Activated CD4-positive, alpha-beta T cell treated with anti-CD3 and anti-CD28 coated beads for 4 hours (primary cell): ENCODE measurements around the gene PAX8.

Experiments
- DNase-seq, 2 donors: peaks; one replicate each; pipeline ENCODE4 v3.0.0-alpha.2; 2020

The PAX8 gene

DNA sequence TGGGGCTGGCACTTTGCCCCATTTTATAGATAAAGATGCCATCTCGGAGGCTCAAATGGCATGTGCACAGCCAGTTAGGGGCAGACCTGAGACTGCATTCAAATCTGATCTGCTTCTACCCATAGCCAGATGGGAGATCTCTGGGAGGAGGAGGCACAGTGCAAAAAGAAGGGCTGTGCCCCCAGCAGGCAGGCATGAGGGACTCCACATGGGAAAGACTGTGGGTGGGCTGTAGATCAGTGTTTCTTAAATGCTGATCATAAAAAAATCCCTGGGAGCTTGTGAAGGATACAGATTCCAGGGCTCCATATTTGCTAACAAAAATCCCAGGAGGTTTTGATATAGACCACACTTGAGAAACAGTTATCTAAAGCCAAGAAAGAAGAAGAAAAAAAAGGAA is 15.2 kb downstream of the PAX8 start:
- DNase-seq: no peak

DNA sequence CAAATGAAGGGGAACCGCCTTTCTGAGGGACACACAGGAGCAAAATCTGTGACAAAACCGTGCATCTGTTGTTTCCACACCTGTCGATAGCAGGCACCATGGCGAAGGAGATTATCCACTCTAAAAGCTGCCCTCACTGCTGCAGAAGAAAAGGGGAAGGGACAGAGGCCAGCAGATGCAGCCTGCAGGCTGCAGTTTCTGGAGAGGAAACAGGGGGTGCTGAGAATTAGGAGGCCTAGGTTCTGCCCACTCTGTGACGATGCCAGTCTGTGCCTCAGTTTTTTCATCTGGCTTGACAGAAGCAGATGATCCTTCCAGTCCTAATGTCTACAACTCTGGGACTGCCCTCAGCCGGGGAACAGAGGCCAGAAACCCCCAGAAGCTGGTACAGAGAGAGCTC is 17.7 kb downstream of the PAX8 start:
- no peak for DNase-seq

DNA sequence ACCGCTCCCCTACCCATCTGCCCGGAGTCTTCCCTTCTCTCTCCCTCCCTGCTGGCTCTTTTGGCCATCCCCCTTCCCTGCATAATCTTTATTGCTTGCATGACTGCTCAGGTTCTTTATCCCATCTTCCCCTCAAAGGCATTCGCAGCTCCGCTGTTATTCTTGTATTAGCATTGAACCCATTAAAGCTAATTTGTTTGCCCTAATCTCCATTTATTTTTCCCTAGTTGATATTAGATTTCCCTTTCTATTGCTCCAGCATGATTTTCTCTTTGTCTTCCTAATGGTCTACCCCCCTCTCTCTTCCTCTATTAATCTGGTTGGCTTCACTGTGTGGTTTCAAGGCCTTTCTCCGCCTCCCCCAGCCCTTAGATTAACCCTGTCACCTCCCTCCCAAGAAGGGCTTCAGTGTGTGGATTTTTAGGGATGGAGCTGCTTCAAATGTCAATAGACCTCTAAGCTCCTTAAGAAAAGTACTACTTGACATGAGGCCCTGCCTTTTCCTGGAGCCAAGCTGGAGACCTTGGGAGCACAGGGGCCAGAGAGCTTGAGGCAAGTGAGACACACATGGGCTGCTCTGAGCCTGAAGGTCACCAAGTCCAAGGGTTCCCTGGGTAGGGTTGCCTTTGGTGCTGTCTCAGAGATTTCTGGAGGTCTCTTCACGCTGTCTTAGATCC is 20.1 kb downstream of the PAX8 start:
- no peak for DNase-seq

DNA sequence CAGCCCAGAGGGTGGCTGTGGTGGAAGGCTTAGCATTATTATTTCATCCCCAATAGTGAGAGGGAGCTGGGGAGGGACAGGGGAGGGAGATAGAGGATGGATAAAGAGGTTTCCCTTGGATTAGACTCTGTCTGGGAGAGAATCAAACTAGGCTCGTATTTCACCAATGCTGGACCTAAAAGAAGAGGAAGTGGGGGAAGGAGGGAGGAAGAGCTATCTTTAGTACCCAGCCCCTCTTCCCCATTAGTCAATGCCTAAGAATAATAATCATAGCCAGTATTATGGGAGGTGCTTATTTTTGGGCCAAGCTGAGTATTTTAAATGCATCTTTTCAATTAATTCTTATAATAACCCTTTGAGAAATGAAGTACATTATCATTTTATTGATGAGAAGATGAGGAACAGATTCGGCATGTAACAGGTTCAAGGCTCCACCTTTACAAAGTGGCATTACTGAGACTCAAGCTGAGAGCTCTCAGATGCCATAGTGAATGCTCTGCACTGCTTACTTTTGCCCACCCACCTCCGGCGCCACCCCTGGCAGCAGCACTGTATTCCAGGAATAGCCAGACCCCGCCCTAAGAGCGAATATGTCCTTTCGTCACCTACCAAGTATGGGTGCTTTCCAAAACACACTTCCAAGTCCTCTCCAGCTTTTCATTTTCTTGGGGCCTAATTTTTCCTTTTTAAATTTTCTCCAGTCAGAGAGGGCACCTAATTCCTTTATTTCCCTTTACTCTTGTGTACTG is 21.0 kb downstream of the PAX8 start:
- no peak for DNase-seq

DNA sequence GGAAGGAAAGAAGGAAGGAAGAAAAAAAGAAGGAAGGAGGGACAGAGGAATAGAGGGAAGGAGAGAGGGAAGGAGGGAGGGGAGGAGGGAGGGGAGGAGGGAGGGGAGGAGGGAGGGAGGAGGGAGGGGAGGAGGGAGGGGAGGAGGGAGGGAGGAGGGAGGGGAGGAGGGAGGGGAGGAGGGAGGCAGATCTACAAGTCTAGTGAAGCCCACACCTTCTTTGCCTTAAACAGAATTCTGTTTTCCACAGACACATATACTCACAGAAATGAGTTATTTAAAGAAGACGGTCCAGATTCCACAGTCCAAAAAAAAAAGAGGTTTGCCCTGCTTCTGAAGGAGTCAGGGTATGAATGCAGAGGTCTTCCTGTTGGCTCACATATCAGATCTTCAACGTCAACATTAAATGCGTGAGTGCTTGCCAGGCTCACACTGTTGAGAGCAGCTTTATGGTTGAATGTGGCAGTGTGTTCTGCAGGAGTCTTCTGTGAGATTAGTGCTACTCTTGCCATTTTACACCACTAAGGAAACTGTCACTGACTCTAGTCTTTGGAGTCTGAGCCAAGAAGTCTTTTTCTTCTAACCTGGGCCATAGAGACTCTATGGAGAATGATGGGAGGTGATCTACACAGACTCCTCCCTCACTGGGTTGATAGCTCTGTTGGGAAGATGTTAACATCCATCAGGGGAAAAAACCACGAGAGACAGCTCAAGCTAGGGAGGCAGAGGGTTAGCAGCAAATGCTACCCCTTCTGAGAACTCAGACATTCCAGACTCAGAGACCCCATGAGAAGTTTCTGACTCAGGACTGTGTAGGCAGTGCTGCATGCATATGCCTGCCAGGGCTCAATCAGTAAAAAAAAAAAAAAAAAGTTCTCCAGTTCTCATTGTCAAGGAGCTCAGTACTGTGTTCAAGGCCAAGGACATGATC is 23.3 kb downstream of the PAX8 start:
- DNase-seq: no peak

DNA sequence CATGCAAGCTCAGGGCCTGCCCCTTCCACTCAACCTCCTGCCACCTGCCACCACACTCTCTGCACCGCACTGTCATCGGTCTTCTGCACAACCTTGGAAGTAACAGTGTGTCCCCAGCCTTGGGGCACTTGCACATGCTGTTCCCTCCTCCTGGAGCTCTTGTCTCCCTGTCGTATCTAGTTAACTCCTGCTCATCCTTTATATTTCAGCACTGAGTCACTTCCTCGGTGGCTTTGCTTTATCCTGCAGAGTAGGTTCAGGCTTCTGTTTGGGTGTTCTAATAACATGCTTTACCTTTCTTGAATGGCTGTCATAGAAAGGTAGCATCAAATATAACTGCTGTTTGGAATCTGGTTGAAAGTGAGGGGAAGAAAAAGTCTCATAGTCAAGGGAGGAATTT is 25.3 kb downstream of the PAX8 start:
- DNase-seq: no peak

DNA sequence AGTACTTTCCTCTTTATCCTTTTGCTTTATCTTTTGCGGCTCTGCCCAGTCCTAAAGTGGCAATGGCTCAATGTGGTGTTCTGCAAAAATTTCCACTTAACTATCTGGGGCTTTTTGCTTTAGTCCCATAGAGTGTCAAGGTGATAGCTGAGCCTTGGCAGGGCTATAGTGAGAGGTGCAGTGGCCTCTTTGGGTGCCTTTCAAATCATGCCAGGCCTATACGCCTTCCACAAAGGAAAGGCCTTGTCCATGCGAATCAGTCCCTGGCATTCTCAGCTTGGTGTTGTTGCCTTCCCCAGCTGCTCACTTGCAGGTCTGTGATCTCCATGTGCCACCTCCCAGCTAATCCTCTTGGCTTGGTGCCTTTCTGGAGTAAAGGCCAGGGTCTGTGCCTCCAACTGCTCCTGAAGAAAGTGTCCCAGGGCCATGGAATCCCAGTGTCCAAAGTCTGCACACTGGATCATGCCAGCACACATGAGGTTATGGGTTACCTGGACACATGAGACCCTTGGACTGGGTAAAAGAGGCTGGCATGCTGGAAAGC is 26.6 kb downstream of the PAX8 start:
- no peak for DNase-seq

DNA sequence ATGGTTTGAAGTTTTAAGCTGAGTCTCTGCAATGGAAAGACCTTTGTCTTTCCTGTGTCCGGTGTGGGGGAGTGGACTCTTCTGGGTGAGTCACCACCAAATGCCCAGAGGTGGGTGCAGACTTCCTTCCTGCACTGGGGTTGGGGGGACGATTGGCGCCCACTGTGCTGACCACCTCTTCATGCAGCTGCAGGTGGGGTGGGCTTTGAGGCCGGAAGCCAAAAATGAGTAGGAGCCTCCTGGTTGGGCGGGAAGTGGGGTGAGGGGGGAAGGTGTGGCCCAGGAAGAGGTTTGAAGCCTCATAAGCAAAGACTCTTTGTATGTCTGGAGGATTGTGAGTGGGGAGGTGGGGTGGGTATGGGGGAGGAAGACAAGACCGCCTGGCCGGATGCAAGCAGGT is 27.6 kb downstream of the PAX8 start:
- peak in 1 of 2 donors; percentile 11 for DNase-seq

DNA sequence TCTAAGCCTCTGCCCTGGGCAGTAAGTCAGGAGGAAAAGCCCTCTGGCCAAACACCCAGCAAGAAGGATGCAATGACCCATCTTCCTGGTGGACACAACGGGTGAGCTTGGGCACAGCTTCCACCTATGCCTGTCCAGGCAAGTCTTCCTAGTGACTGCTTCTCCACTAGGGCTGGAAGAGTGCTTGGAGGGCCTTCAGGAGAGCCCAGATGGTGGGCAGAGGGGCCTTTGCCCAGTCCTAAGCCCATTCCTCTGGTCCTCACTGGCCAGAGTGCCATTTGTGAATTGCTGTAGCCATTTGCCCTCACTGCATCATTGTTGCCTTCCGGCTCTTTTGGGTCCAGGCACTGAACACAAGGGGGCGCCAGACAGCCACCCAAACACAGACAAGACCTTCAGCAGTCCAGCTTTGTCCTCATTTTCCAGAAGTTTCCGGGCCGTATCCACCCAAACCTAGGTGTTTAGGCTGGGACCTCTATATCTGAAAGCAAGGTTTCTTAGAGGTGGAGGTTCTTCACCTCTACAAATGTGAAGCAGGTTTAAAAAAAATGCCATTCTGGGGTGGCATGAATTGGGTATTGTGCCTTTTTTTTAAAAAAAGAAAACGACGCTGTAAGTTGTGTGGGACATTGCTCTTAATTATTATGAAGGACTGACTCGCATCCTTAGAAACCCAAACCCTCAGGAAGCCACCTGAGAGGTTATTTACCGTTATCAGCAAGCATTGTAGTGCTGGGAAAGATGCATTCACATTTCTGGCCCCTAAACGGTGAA is 29.5 kb downstream of the PAX8 start:
- peak; percentile 67 to 75 for DNase-seq

DNA sequence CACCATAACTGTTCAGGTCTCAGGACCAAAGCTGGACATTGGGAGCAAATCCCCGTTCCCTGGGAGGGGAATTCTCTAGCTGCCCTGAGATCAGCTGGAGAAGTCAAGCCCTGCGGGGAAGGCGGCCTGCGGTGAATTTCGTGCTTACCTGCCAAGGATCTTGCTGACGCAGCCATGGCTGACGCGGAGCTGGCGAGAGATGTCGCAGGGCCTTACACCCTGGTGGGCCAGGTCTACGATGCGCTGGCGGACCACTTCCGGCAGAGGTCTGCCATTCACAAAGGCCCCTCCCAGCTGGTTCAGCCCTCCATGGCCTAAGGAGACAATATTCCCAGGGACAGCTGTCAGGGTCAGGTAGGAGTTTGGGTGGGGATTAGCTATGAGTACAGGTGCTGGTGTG is 32.1 kb downstream of the PAX8 start:
- DNase-seq: no peak

DNA sequence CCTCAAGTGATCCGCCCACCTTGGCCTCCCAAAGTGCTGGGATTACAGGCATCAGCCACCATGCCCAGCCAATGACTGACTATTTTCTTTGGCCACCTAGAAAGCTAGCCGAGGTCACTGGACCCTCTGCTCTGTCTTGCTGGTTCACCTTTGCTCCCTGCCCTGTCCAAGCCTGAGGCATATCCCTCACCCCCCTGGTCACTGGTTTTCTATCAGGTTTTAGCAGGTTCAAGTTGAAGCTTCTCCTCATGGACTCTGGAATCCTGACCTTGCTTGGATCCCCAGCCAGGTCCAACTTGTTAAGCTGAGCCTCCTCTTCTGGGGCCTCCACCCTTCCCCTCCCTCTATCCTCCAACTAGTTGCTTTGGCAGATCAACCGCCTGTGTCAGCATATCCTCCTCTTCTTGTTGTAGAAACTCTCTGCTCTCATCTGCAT is 33.4 kb downstream of the PAX8 start:
- DNase-seq: no peak

DNA sequence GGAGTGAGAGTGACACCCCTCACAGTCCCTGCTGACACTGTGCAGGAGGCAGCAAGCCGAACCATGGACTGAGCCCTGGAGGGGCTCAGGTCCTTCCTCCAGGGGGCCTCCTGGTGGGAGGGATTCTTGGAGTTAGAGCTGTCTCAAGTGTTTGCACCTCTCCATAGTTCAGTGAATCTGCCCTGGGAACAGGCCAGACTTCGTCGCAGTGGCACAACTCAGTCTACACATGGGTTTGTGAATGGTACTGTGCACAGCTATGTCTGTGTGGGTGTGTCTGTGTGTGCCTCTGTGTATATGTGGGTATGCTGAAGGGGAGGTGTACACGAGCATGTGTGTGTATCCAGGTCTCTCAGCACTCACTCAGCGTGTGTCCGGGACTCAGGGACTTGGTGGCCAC is 36.4 kb downstream of the PAX8 start:
- DNase-seq: no peak

DNA sequence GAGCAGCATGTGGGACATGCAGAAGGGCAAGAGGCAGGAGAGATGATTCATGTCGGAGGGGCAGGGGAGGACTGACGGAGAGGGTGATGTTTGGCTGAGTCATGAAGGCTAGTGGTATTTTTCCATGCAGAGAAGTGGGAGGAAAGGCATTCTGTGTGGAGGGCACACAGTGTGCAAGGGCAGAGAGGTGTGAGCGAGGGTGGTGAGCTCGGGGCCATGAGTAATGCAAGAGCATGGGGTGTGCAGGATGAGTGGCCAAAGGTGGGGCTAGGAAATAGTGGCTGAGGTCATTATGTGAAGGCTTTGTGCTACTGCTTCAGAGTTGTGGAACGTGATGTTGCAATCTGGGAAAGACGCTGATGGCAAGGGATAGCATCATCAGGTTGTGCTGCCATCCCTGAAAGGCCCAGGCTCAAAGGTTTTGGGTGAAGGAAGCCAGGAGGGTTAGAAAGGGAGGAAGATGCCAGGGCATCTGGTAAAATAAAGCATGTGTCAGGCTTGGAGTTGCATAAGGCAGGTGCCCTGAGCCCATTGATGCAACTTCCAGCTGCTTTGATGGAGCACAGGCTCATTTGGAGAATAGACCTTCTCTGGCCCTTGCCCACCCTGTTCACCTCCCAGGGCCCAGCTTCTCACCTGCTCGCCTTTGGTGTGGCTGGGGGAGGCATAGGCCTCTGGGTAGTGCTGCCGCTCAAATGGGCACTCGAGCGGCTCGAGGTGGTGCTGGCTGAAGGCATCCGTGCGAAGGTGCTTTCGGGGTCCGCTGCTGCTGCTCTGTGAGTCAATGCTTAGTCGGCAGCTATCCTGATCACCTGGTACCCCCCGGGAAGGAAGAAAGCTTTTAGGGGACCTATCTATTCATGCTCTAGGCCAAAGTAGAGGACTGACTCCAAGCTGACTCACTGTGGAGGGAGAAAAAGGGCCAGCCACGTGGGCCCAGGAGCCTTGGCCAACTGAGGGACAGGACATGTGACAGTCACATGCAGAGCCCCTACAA is 37.5 kb downstream of the PAX8 start:
- peak; percentile 40 to 42 for DNase-seq

DNA sequence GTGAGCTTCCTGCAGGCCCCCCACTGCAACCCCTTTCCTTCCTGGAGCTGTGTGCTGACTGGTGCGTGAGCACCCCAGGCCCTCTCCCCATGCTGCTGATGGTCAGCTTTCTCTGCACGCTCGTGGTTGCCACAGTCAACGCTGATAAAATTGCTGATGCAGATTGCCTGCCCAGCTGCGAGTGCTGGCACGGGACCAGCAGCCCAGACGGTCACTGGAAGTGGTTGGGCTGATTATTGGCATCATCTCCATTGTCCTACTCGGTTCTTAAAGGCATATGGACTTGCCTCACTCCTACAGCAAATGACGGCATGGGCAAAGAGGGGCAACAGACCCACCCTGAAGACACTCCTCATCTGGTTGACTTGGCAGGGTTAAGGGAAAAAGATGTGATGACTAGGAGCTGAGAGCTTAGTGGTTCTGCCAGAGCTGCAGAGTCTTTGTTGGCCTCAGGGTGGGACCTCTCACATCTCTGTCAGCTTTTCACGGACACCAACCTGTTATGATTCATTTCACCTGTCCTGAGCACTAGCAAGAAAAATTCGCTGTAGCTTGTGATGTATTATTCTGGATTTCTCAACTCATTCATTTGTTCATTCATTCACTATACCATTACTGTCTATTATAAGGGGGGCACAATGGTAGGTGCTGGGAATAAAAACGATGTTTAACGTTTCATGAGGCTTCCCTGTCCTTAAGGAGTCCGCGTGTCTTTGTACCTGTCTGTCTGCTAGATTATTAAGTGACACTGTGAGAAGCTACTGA is 38.4 kb downstream of the PAX8 start:
- DNase-seq: no peak

DNA sequence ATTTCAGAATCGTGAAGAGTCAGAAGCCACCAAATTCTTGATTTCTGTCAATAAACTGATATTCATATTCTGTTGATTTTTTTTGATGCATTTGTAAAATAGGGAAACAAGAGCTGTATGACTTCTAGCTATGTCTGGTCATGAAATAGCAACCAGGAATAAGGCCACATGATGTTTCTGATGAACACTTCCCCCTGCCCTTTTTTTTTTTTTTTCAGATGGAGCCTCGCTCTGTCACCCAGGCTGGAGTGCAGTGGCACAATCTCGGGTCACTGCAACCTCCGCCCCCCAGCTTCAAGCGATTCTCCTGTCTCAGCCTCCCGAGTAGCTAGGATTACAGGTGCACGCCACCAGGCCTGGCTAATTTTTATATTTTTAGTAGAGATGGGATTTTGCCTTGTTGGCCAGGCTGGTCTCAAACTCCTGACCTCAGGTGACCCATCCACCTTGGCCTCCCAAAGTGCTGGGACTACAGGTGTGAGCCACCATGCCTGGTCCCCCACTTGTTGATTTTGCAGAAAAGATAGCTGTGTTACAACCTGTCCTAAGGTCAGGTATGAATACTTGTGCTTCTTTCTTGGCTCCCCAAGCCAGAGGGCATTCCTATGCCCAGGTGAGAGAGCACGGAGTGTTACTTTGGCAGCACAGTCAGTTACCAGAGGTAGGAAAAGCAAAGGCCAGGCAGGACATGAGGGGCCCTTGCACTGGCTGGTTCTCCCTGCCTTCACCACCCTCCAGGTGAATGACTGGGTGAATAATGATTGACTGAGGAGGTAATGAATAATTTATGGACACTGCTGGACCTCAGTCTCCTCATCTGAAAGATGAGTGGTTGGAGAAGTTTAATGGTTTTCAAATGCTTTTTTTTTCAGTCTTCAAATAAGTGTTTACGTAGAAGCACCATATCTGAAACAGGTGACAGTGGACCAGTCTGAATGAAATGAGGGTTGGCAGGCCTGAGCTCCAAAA is 39.6 kb downstream of the PAX8 start:
- DNase-seq: no peak

DNA sequence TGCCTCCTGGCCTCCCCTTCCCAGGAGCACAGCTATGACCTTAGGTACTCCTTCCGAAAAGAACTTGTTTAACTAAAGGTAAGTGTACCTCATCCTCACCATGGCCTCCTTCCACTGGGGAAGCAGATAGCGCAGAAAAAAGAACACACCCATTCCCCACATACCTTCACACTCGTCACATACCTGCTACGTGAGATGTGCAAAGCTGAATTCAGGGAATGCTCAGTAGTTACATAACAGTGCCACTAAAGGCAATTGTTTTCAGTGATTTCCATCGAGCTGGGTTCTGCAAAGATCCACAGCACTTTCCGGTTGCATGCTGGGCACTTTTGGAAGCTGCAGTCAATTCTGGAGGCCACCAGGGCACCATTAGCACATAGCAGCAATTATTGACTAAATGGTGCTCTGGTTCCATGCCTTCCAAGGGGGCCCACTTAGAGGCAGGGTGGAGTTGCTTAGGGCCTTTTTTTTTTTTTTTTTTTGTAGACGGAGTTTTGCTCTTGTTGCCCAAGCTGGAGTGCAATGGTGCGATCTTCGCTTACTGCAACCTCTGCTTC is 41.0 kb downstream of the PAX8 start:
- DNase-seq: no peak

DNA sequence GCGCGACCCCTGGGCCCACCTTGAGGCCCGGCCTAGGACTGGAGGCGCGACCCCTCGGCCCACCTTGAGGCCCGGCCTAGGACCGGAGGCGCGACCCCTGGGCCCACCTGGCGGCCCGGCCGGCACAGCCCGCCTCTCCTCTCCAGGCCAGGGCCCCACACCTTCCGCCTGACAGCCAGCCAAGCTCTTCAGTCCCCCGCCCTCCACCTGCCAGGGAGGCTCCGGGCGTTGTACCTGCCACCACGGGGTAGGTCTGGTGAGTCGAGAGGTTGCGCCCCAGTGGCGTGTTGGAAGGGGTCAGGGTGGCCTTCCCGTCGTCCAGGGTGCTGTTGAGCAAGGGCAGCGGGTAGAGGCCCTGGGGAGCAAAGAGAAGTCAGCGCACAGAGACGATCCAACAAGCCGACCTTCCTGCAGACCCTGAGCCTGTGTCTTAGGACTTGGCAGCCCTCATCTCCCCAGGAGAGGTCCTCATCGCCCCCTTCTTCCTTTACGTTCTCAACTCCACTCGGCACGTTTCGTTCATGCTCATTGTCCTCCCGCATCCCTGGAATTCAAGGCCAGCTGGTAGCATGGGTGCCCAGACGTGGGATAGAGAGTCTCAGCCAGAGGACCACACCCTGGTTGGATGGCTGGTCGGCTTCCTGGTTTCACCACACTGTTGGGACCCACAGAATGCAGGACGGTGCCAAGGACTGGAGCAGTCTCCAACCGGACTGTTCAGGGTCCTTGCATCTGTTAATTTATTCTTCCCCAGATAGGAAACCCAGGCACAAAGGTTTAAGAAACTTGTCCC is 42.2 kb downstream of the PAX8 start:
- DNase-seq: no peak
